HG03060 (cell line): ENCODE measurements around the gene RAD52.

Source experiments
- ATAC-seq: cut with Tn5 transposase; IDR thresholded peaks from one replicate; pipeline ENCODE4 v1.9.1; 2021; ENCODE audit warnings: low read depth, moderate number of reproducible peaks; ENCODE audit not compliant: unreplicated experiment

RAD52 gene

DNA sequence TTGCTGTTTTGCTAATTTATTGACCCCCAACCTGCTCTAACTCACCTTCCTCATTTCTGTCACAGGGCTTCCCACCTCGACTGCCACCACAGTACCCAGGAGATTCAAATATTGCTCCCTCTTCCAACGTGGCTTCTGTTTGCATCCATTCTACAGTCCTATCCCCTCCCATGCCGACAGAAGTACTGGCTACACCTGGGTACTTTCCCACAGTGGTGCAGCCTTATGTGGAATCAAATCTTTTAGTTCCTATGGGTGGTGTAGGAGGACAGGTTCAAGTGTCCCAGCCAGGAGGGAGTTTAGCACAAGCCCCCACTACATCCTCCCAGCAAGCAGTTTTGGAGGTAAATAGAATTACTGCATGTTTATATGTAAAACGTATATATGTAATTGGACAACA lies 68.8 kb downstream of the RAD52 start:
- no peak for ATAC-seq

DNA sequence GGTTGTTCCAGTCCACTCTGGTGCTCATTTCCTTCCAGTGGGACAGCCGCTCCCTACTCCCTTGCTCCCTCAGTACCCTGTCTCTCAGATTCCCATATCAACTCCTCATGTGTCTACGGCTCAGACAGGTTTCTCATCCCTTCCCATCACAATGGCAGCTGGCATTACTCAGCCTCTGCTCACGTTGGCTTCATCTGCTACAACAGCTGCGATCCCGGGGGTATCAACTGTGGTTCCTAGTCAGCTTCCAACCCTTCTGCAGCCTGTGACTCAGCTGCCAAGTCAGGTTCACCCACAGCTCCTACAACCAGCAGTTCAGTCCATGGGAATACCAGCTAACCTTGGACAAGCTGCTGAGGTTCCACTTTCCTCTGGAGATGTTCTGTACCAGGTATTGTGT lies 69.9 kb downstream of the RAD52 start:
- no peak for ATAC-seq

DNA sequence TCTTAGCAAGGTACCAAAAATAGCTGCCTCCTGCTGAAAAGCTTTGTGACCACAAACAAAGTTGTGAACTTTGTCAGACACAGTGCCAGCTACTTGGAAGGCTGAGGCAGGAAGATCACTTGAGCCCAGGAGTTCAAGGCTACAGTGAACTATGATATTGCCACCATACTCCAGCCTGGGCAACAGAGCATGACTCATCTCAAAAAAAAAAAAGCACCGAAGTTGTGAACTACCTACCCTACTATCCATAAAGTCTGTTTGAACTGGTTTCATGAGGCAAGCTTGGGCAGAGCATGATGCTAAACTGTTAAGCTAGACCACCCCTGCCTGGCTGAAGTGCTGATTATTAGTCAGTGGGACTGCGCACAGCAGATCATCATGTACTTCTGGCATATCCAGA lies 75.5 kb downstream of the RAD52 start:
- no peak for ATAC-seq

DNA sequence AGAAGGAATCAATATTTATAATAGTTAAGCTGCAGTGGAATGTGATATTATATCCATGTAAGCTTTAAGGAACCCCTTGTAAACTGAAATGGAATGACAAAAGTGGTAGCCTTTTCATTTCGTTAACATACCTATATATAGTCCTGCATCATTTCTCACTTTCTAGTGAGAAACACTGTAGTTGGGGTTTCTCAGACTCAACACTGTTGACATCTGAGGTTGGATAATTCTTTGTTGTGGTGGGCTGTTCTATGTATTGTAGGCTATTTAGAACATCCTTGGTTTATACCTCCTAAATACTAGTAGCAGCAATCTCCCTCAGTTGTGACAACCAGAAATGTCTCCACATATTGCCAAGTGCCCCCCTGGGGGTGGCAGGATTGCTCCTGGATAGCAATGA lies 79.1 kb downstream of the RAD52 start:
- ATAC-seq, result no peak

DNA sequence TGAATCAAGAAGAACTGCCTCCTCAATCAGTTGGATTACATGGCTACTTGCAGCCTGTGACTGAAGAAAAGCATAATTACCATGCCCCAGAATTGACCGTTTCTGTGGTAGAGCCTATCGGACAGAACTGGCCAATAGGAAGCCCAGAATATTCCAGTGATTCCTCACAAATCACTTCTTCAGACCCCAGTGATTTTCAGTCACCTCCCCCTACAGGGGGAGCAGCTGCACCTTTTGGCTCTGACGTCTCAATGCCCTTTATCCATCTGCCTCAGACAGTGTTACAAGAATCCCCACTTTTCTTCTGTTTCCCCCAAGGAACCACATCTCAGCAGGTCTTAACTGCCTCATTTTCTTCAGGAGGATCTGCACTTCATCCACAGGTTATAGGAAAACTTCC lies 80.8 kb downstream of the RAD52 start:
- ATAC-seq, result no peak

DNA sequence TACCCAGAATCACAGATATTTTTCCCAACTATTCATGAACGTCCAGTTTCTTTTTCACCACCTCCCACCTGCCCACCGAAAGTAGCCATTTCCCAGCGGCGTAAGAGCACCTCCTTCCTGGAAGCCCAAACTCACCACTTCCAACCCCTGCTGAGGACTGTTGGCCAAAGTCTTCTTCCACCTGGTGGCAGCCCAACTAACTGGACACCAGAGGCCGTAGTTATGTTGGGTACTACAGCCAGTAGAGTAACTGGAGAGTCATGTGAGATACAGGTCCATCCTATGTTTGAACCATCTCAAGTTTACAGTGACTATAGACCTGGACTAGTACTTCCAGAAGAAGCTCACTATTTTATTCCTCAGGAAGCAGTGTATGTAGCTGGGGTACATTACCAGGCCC lies 81.6 kb downstream of the RAD52 start:
- no peak for ATAC-seq

DNA sequence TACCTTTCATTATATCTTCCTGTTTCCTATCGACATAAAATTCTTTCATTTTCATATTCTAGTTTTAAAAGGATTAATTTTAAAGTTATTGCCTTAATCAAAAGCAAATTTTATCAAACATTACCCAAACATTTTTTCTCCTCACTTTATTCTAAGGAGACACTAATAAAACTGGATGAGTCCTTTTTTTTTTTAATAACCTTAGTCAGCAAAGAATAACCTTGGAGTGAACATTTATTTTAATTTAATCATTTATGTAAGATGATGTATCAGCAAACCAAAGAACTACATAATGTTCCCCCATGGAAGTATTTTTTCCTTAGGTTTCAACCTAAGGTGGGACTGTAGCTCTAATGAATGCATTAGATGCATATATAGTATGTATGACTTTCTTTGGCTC lies 83.9 kb downstream of the RAD52 start:
- no peak for ATAC-seq

DNA sequence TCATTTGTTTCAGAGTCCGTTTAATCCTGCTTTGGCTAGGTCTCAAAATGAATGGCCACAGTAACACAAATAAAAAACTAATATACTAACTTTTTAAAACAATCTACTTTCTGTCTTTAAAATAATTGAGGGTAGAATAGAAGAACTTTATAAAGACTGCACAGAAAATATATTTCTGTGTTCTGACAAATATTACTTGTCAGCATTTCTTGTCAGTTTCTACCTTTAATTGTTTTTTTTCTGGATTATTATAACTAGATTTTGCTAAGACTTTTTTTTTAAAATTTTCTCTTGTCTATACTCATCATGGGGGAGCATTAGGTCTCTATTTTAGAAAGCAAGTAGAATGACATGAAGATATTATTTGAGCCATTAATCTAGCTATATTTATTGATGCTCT lies 86.2 kb downstream of the RAD52 start:
- ATAC-seq, result no peak

DNA sequence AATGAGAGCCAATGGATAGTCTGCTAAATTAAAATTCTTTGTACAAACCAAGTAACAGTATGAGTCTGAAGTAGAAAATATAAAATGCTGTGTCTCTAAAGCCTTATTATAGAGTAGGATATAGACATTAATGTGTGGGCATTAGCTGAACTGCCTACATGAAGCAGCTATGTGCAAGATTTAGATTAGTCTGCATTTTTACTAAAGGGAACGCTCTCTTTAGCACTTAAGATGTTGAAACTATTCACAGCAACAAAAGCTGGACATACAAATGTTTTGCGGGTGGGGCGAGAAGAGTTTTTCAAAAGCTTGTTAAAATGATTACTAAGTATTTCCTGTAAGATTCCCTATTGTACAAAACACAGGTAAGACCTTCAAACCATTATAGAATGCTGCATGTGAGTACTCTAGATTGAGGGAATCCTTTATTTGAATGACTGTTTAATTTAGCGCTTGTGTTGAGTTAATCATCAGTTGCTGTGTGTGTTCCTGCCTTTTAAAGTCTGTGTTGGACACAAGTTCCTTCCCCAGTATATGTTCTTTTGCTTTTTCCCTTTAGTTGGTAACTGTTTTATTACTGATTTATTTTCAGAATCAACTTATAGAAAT lies 87.1 kb downstream of the RAD52 start:
- ATAC-seq, result no peak
